ENCODE measurements around the gene KLK11.
"Not testable (repeated sequence)": the region's sequence is repeated elsewhere in the genome, so short reads cannot be mapped to it uniquely, and the experiment has no call there.

The KLK11 gene

DNA sequence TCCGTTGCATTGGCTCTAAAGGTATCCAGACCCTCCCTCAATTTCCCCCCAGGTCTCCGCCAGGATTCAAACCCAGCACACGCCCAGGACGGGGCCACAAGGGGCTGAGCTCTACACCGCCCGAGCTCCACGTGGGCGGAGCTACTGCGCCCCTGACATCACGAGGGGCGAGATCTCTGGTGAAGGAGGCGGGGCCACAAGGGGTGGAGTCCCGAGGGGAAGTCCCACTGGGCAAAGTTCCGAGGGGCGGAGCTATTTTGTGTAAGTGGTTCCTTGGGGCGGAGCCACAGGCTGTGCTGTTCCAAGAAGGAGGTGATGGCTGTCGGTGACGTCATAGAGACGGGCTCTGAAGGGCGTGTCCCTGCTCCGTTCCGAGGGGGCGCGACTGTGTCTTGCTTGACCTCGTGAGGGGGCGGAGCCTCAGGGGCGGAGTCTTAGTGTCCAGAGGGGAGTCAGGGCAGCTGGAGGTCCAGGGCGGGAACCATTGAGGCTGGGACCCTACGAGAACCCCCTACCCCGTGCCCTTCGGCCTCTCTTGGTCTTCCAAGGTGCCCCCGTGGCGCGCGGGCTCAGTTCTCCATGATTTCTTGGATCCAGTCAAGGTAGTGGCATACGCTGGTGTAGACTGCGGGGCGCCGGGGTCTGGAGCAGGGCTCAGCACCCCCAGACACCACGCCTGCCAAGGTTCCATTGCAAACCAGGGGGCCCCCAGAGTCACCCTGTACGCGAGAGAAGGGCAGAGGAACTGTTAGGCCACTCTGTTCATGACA, 23.7 kb downstream of the KLK11 start:
- peak; percentile 52 for DNase-seq

DNA sequence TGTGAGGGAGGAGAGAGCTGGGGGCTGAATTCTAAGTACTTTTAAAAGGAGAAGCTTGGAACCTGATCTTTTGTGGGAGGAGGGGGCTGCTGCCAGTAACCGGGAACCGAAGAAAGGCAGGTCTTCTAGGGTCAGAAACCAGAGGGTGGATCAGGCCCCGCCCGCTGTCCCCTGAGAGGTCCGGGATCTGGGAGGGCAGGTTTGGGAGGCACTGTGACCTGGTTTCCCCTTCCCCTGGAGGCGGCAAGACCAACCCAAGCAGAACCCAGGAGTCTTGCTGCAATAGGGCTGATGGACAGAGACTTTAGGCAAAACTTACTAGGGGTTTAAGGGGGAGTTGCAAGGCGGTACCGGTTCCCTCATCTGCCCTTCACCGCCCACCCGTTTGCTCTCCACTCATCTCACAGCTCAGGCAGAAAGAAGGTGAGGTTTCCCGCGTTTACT, 24.3 kb downstream of the KLK11 start:
- no peak for DNase-seq

DNA sequence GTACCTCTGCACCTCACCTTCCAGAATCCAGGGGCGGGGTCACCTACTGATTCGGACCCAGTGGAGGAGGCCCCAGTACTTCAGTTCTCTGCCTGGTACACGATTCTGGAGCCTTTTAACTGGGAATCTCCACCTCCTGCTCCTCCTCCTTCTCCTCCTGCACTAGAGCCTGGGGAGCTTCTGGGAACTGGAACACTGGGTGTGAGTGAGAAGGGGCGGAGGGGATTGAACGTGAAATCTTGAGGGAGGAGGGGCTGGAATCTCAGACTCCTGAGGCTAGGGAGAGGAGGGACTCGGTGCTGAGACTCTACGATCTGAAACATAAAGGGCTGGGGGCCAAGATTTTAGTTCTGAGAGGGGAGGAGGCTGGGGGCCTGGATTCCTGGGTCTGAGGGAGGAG, 24.9 kb downstream of the KLK11 start, which contains the start of gene KLK8:
KLK8 (minus strand) TSS at position 90 of the 400 bp plus-strand sequence. CDS start 437 bp downstream, outside the sequence.
- no peak for DNase-seq

DNA sequence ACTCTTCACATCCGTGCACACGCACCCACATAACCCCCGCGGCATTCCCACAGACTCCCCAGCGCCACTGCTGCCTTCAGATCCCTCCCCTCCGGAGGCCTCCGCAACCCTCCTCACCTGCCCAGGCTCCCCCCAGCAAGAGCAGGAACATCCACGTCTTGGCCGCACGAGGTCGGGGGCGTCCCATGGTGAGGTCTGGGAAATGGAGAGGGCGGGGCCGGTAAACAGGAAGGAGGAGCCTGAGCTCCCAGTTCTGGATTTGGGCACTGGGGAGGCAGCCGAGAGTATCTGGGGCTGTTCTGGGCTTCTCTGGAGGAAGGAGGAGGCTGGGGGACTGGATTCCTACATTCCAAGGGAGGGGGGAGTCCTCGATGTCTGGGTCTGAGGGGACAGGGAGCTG, 25.4 kb downstream of the KLK11 start:
- no peak for DNase-seq

DNA sequence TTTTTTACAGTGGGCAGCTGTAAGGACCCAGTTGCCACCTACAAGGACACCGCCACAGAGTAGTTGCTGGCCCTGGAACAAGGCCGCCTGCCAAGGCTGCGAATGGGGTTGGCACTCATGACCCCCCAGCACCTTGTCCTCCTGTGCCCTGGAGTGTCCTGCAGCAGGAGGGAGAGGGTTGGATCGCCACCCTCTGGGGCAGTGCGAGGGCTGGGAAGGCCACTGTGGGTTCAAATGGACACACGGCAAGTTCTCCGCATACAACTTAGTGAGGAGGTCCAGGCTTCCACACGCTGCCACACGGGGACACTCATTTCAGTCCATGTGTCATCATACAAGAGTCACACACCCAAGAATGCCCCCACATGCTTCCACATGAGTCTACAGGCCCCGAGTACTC, 26.0 kb downstream of the KLK11 start:
- DNase-seq, result no peak

DNA sequence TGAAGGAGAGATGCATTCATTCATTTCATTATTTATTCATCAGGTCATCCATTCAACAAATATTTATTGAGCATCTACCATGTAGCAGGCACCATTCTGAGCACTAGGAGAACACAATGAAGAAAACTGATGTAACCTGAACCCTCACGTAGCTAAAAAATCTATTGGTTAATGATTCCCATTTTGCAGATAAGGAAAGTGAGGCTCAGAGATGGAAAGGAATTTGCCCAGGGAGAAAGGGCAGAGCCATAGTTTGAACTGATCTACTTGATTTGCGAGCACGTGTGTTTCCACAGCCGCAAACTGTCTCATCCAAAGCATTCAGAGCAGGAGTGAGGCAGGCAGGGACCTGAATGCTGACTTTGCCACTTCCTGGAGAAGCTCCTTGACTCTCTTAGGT, 27.7 kb downstream of the KLK11 start:
- no peak for DNase-seq

DNA sequence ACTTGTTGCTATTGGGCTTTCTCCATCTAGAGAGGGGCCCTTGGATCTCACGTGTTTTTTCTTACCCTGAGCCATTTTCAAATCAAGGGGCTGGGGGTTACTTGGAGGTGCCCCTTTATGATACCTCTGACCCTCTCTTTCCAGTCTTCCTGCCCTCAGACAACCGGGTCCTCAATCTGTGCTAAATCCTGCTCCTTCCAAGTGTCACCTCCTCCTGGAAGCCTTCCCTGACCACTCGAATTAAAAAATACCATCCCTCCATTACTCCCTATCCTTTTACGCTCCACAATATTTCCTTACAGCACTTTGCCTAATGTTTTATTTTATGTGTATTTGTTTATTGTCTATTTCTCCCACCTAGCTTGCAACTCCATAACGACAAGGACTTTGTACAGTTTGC, 28.4 kb downstream of the KLK11 start:
- no peak for DNase-seq

DNA sequence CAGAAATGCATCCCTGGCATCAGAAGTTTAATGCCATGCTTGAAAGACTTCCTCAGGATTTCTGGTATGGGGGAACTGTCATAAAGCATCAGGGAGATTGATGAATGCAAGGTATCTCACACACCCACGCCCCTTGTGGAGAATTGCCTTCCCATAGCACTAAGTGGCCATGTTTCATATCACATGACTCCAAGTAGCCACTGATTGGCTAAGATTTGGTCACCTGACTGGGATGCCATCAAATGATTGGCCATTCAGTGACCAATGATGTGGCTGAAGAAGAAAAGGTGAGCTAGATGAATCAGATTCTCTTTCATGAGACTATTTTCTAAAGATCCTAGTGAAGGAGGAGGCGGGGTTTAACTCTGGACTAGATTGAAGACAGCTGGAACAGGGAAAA, 32.3 kb downstream of the KLK11 start:
- peak; percentile 4 for DNase-seq

DNA sequence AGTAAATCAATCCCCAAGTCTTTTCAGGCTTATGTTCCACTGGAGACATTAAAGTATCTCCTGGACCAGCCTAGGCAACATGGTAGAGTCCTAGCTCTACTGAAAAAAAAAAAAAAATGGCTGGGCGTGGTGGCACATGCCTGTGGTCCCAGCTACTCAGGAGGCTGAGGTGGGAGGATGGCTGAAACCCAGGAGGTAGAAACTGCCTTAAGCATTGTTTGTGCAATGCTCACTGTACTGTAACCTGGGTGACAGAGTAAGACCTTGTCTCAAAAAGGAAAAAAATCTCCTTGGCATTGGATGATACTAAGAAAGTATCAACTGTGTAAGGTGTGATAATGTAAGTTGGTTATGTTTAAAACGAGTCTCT, 33.8 kb downstream of the KLK11 start:
- no peak for DNase-seq

DNA sequence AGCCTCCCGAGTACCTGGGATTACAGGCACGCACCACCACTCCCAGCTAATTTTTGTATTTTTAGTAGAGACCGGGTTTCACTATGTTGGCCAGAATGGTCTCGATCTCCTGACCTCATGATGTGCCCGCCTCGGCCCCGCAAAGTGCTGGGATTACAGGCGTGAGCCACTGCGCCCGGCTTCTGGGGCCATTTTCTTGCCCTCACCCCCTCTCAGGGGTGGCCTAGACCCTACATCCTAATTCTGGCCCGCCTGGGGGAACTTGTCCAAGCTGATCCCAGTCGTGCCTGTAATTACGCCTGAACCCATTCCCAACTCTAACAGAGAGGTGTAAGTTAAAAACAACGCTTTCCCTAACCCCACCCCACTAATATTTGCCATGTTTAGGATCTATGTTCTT, 42.0 kb downstream of the KLK11 start:
- DNase-seq, result not testable (repeated sequence)

DNA sequence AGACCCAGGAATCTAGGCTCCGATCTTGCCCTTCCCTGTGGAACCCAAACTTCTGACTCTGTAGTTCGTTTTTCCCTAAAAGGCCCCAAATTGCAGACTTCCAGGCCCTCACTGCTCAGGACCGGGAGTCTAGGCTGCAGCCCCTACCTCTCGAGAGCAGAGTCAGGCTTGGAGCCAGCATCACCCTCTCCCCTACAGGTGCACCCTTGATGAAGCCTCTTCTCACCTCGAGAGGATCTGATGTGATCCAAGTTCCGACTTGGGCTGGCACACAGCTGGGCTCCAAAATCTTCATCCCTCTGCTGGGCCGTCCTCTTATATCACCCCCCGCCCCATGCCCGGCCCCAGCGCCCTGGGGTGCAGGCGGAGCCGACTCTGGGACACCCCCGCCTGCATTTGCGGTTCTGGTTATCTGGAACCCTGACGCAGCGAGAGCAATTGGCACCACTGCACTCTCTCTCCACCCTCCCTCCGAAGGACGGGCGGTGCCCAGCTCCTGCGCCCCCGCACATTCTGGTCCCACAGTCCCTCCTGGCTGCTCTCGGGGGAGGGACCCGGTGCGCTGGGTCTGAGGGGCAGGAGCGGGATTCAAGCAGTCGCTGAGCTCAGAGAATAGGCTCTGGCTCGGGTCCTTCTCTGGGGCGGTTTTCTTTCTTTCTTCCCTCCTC, 42.7 kb downstream of the KLK11 start, which contains the start of gene KLK7:
KLK7 (minus strand) TSS at position 293 of the 668 bp plus-strand sequence. CDS start 1,518 bp downstream, outside the sequence.
- no peak for DNase-seq

DNA sequence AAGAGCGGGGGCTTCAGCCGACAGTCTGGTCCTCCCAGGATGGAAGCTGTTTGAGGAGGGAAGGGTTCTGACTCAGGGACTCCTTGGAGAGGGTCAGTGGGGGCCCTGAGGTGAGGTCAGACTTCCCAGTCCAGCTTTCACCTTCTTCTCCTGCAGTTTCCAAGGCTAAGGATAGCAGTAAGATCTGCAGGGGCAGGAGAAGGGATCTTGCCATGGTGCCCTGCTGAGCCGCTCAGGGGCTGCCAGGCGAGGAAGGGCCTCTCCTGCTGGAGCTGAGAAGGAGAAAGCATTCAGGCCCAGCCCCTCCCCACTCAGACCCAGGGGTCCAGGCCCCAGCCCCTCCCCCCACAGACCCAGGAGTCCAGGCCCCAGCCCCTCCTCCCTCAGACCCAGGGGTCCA, 44.2 kb downstream of the KLK11 start:
- no peak for DNase-seq

DNA sequence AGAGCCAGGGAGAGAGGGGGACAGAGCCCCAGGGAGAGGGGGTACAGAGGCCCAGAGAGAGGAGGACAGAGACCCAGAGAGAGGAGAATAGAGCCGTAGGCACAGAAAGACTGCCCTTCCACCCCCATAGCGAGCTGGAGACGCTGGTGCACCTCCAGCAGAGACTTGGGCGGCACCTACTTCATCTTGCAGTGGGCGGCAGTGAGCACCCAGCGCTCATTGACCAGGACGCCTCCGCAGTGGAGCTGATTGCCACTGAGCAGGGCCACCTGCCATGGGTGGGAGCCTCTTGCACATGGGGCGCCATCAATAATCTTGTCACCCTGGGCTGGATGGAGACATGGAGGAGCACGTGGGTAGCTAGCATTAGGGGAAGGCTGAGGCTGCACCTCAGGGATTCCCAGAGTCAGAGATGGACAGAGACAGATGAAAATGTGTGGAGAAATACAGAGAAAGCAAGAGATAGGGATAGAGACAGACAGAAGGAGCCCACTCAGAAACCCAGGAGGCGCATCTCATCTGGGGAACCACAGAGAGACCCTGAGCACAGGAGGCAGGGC, 44.7 kb downstream of the KLK11 start:
- DNase-seq, result no peak

DNA sequence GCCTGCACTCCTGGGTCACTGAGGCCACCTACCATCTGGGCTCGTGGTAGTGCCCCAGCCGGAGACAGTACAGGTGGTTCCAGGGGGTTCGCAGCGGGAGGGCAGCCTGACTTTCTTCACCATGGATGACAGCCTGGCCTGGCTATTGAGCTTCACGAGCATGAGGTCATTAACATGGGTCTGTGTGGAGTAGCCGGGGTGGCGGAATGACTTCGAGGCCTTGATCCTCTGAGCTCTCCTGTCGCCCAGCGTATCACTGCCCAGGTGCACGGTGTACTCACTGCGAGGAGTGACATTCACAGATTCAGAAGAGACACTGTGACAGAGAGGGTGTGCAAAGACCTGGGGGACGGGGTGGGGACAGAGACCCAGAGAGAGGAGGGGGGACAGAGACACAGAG, 46.2 kb downstream of the KLK11 start:
- no peak for DNase-seq

DNA sequence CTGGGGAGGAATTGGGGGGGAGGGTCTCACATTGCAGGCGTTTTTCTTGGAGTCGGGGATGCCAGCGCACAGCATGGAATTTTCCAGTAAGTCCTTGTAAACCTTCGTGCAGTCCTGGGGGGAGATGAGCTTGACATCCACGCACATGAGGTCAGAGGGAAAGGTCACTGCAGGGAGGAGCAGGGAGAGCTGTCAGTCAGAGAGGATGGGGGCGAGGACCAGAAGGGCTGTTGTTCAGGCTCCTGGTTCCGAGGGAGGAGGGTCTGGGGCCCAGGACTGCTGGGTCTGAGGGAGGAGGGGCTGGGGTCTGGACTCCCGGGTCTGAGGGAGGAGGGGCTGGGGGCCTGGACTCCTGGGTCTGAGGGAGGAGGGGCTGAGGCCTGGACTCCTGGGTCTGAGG, 46.7 kb downstream of the KLK11 start:
- no peak for DNase-seq

DNA sequence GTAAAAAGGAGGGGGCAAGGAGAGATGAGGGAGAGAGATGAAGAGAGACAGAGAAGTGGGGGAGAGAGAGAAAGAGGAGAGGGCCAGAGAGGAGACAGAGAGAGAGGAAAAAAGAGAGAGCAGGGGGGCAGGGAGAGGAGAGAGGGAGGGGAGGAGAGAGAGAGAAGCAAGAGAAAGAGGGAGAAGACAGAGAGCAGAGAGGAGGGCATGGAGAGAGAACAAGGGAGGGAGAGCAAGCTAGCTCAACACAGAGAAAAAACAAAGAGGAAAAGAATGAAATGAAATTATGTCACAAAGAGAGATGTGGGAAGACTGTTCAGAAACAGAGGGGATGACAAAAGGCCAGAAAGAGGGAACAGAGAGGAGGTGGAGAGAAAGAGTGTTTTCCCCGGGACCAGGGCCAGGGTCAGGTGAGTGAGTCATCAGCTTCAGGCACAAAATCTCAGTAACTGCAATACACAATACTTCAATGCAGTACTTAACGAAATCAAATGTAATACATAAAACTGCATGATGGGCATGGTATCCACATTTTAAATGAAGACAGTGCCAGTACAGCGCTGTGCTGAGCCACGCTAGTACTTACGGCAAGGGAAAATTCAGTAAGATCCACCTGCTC, 47.5 kb downstream of the KLK11 start:
- DNase-seq, result no peak

DNA sequence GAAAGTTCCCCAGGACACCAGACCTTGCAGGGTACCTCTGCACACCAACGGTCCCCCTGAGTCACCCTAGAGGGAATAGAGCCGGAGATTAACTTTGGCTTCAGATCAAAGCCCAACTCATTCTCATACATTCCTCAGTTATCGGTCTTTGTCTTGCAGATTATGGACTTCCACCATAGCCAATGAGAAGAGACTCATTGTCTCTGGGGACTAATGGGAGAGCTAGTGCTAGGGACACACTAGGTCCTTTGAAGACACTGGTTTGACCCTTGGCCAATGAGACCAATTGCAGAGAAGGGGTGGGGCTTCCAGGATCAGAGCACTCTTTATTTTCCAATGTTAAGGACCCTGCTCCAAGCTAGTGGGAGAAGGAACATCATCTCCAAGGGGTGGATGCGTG, 48.8 kb downstream of the KLK11 start:
- no peak for DNase-seq

DNA sequence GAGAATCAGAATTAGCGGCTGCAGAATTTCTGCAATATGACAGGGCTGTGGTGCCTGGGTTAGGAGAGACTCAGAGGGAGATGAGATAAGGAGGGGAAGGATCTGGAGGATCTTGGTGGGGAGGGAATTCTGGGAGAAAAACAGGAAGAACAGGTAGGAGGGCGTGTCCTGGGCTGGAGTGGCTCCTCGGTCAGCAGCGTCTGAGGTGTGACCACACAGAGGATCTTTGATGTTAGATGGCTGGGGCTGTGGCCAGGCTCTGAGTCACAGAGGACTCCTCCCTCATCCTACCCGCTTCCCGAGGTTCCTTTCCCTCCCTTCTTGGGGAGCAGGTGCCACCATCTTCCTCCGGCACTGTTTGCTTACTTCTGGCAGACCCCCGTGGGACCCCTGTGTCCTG, 50.6 kb downstream of the KLK11 start:
- no peak for DNase-seq

DNA sequence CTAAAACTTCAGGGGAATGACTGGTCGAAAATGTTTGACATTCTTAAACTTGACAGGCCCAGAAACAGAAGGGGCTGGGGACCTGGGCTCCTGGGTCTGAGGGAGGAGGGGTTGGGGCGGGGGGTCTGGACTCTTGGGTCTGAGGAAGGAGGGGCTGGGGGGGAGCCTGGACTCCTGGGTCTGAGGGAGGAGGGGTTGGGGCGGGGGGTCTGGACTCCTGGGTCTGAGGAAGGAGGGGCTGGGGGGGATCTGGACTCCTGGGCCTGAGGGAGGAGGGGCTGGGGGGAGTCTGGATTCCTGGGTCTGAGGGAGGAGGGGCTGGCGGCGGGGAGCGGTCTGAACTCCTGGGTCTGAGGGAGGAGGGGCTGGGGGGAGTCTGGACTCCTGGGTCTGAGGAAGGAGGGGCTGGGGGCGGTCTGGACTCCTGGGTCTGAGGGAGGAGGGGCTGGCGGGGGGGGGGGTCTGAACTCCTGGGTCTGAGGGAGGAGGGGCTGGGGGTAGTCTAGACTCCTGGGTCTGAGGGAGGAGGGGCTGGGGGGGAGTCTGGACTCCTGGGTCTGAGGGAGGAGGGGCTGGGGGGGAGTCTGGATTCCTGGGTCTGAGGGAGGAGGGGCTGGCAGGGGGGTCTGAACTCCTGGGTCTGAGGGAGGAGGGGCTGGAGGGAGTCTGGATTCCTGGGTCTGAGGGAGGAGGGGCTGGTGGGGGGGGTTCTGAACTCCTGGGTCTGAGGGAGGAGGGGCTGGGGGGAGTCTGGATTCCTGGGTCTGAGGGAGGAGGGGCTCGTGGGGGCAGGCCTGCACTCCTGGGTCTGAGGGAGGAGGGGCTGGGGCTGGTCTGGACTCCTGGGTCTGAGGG, 51.5 kb downstream of the KLK11 start:
- DNase-seq, result no peak

DNA sequence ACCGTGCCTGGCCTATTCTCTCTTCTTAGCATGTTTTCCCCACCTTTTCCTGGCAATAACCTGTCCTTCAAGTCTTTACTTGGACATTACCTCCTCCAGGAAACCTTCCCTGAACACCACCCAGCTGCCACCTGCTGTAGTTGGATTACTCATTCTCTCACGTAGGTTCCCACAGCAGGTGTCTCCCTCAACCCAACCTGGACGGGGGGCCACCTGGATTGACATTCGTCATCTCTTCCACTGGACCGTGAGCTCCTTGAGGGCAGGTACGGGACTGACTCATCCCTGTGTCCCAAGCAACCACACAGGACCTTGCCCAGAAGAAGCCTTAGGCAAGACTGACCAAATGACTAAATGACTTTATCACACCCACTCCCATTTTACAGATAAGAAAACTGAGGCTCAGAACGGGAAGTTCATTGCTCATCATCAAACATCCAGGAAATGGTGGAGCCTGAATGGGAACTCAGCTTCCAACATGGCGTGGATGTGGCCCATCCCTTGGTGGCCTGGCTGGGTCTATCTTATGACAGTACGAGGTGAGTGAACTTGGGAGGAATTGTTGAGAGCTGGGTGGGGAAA, 53.5 kb downstream of the KLK11 start:
- no peak for DNase-seq
